Nephron (organoid): Measurements from ENCODE around the gene PPARD.
"Not testable (repeated sequence)": the region's sequence is repeated elsewhere in the genome, so short reads cannot be mapped to it uniquely, and the experiment has no call there.

Experiments used
- H3K27ac Mint-ChIP-seq, 3 experiments: 2 replicates each; pipeline ENCODE4 v1.8.0; 2020; ENCODE audit warnings: mixed read lengths in 3 of 3, mild to moderate bottlenecking in 2 of 3, moderate library complexity in 1 of 3
- H3K27me3 Mint-ChIP-seq: 2 replicates; pipeline ENCODE4 v1.8.0; 2021; ENCODE audit warnings: low read depth, mild to moderate bottlenecking, moderate library complexity, mixed read lengths
- H3K36me3 Mint-ChIP-seq: 2 replicates; pipeline ENCODE4 v1.8.0; 2020; ENCODE audit warnings: low read depth, mixed read lengths
- H3K4me1 Mint-ChIP-seq: 2 replicates; pipeline ENCODE4 v1.8.0; 2020; ENCODE audit warnings: mixed read lengths
- H3K4me3 Mint-ChIP-seq, 3 experiments: 2 replicates each; pipeline ENCODE4 v1.8.0; 2020; ENCODE audit warnings: mild to moderate bottlenecking in 3 of 3, mixed read lengths in 3 of 3, moderate library complexity in 2 of 3
- H3K9me3 Mint-ChIP-seq: 2 replicates; pipeline ENCODE4 v1.8.0; 2020; ENCODE audit warnings: mixed read lengths
- CTCF ChIP-seq, 3 experiments: fragments of 200-600 bp; sonication (generic); IDR thresholded peaks; one replicate each; pipeline ENCODE4 v1.5.0; 2021; ENCODE audit warnings: antibody characterized with exemption in 3 of 3; ENCODE audit not compliant: unreplicated experiment in 3 of 3

PPARD gene

GRCh38 chr6:35429463-35429862 lies 87.1 kb downstream of the PPARD start:
- H3K27ac Mint-ChIP-seq = peak overlapping the region in 1 of 3 experiments; percentile 49
- H3K9me3 Mint-ChIP-seq = peaks cover 6% of the 10 kb centered on the region
- no peak overlapping the region for H3K4me3 Mint-ChIP-seq
- no peaks in the 10 kb centered on the region for H3K27me3 Mint-ChIP-seq
- no peak for TF ChIP-seq CTCF (IDR thresholded peaks at IDR 0.05; ENCODE audit: unreplicated experiment in 3 of 3)
- H3K36me3 Mint-ChIP-seq = peaks cover 29% of the 10 kb centered on the region
- peaks cover 5% of the 10 kb centered on the region for H3K4me1 Mint-ChIP-seq

GRCh38 chr6:35432291-35432690 lies 89.9 kb downstream of the PPARD start:
- H3K4me1 Mint-ChIP-seq = peaks cover 5% of the 10 kb centered on the region
- H3K27ac Mint-ChIP-seq = no peak overlapping the region
- H3K36me3 Mint-ChIP-seq = peaks cover 11% of the 10 kb centered on the region
- H3K4me3 Mint-ChIP-seq = no peak overlapping the region
- H3K9me3 Mint-ChIP-seq = peaks cover 6% of the 10 kb centered on the region
- no peaks in the 10 kb centered on the region for H3K27me3 Mint-ChIP-seq
- no peak for TF ChIP-seq CTCF (IDR thresholded peaks at IDR 0.05; ENCODE audit: unreplicated experiment in 3 of 3)

GRCh38 chr6:35432702-35433101 lies 90.3 kb downstream of the PPARD start:
- H3K27ac Mint-ChIP-seq, H3K9me3 Mint-ChIP-seq, H3K4me3 Mint-ChIP-seq, H3K27me3 Mint-ChIP-seq, H3K4me1 Mint-ChIP-seq: not testable (repeated sequence)
- H3K36me3 Mint-ChIP-seq = peaks cover 11% of the 10 kb centered on the region

GRCh38 chr6:35435074-35435837 lies 92.9 kb downstream of the PPARD start:
- Mint-ChIP-seq H3K36me3 (no peaks in the 10 kb centered on the region), H3K27me3 (no peaks in the 10 kb centered on the region), H3K4me3 (no peak overlapping the region), H3K9me3 (no peaks in the 10 kb centered on the region), H3K4me1 (no peaks in the 10 kb centered on the region), H3K27ac (no peak overlapping the region)
- no peak for TF ChIP-seq CTCF (IDR thresholded peaks at IDR 0.05; ENCODE audit: unreplicated experiment in 3 of 3)

GRCh38 chr6:35436071-35436857 lies 93.9 kb downstream of the PPARD start:
- Mint-ChIP-seq H3K4me3 (no peak overlapping the region), H3K4me1 (no peaks in the 10 kb centered on the region), H3K9me3 (no peaks in the 10 kb centered on the region), H3K36me3 (no peaks in the 10 kb centered on the region), H3K27me3 (peaks cover 4% of the 10 kb centered on the region), H3K27ac (no peak overlapping the region)
- no peak for TF ChIP-seq CTCF (IDR thresholded peaks at IDR 0.05; ENCODE audit: unreplicated experiment in 3 of 3)

GRCh38 chr6:35438378-35439065 lies 96.2 kb downstream of the PPARD start:
- H3K4me1 Mint-ChIP-seq, H3K27me3 Mint-ChIP-seq, H3K36me3 Mint-ChIP-seq, H3K4me3 Mint-ChIP-seq, H3K9me3 Mint-ChIP-seq, H3K27ac Mint-ChIP-seq: not testable (repeated sequence)
